ENCODE data around the gene HKDC1.
"Not testable (repeated sequence)": the region's sequence is repeated elsewhere in the genome, so short reads cannot be mapped to it uniquely, and the experiment has no call there.

DNA sequence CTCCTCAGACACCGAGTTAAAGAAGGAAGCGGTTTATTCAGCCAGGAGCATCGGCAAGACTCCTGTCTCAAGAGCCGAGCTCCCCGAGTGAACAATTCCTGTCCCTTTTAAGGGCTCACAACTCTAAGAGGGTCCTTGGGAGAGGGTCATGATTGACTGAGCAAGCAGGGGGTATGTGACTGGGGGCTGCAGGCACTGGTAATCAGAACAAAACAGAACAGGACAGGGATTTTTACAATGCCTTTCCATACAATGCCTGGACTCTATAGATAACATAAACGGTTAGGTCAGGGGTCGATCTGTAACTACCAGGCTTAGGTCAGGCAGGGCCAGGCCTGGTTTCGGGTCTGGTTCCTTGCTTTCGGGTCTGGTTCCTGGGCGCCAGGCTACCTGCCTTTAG is 88.2 kb downstream of the HKDC1 start:
- TF ChIP-seq, protein P1, sequence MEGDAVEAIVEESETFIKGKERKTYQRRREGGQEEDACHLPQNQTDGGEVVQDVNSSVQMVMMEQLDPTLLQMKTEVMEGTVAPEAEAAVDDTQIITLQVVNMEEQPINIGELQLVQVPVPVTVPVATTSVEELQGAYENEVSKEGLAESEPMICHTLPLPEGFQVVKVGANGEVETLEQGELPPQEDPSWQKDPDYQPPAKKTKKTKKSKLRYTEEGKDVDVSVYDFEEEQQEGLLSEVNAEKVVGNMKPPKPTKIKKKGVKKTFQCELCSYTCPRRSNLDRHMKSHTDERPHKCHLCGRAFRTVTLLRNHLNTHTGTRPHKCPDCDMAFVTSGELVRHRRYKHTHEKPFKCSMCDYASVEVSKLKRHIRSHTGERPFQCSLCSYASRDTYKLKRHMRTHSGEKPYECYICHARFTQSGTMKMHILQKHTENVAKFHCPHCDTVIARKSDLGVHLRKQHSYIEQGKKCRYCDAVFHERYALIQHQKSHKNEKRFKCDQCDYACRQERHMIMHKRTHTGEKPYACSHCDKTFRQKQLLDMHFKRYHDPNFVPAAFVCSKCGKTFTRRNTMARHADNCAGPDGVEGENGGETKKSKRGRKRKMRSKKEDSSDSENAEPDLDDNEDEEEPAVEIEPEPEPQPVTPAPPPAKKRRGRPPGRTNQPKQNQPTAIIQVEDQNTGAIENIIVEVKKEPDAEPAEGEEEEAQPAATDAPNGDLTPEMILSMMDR (conservative IDR thresholded peaks at IDR 0.05; ENCODE audit: low read length), result not testable (repeated sequence)
- TF ChIP-seq EZH2phosphoT487 (IDR thresholded peaks at IDR 0.05; ENCODE audit: borderline replicate concordance, low read depth, low read length), result not testable (repeated sequence)
